ENCODE data around the gene ANO4. TPM values are rescaled to one million over a fixed set of nuclear protein-coding genes. Genes with fewer than 3 reads are reported as not detected.

Gene ANO4
- total RNA-seq, 1 donor from 2014 or later, result 5.7 TPM

GRCh38 chr12:100877776-100878175 lies 83.2 kb downstream of the ANO4 start:
- DNase-seq (ENCODE audit: low spot score in 2 of 2, unreplicated experiment in 2 of 2), result no peak
- Mint-ChIP-seq H3K4me3 (no peak overlapping the region), H3K4me1 (no peaks in the 10 kb centered on the region), H3K9me3 (peaks cover 12% of the 10 kb centered on the region), H3K27ac (no peak overlapping the region), H3K36me3 (no peaks in the 10 kb centered on the region), H3K27me3 (ENCODE audit: low read depth) (peaks cover 2% of the 10 kb centered on the region)
- TF ChIP-seq, protein P1, sequence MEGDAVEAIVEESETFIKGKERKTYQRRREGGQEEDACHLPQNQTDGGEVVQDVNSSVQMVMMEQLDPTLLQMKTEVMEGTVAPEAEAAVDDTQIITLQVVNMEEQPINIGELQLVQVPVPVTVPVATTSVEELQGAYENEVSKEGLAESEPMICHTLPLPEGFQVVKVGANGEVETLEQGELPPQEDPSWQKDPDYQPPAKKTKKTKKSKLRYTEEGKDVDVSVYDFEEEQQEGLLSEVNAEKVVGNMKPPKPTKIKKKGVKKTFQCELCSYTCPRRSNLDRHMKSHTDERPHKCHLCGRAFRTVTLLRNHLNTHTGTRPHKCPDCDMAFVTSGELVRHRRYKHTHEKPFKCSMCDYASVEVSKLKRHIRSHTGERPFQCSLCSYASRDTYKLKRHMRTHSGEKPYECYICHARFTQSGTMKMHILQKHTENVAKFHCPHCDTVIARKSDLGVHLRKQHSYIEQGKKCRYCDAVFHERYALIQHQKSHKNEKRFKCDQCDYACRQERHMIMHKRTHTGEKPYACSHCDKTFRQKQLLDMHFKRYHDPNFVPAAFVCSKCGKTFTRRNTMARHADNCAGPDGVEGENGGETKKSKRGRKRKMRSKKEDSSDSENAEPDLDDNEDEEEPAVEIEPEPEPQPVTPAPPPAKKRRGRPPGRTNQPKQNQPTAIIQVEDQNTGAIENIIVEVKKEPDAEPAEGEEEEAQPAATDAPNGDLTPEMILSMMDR (IDR thresholded peaks at IDR 0.05; ENCODE audit: unreplicated experiment), result peak; percentile 77

- Mint-ChIP-seq H3K9me3 (no peaks in the 10 kb centered on the region), H3K36me3 (no peaks in the 10 kb centered on the region), H3K27me3 (ENCODE audit: low read depth) (no peaks in the 10 kb centered on the region), H3K4me3 (no peak overlapping the region), H3K27ac (no peak overlapping the region), H3K4me1 (no peaks in the 10 kb centered on the region)
- no peak for DNase-seq (ENCODE audit: low spot score in 2 of 2, unreplicated experiment in 2 of 2)
- TF ChIP-seq, protein P1 (IDR thresholded peaks at IDR 0.05; ENCODE audit: unreplicated experiment), result no peak
Observed at GRCh38 chr12:100895192-100895591, 100.6 kb downstream of the ANO4 start.

- H3K27me3 Mint-ChIP-seq (ENCODE audit: low read depth), result no peaks in the 10 kb centered on the region
- TF ChIP-seq, protein P1 (IDR thresholded peaks at IDR 0.05; ENCODE audit: unreplicated experiment), result no peak
- H3K9me3 Mint-ChIP-seq, result no peaks in the 10 kb centered on the region
- H3K4me1 Mint-ChIP-seq, result no peaks in the 10 kb centered on the region
- no peak for DNase-seq (ENCODE audit: low spot score in 2 of 2, unreplicated experiment in 2 of 2)
- no peak overlapping the region for H3K4me3 Mint-ChIP-seq
- no peak overlapping the region for H3K27ac Mint-ChIP-seq
- no peaks in the 10 kb centered on the region for H3K36me3 Mint-ChIP-seq
Observed at GRCh38 chr12:100896192-100896591, 101.6 kb downstream of the ANO4 start.

GRCh38 chr12:100897240-100897639 lies 102.7 kb downstream of the ANO4 start:
- Mint-ChIP-seq H3K36me3 (no peaks in the 10 kb centered on the region), H3K9me3 (no peaks in the 10 kb centered on the region), H3K27ac (no peak overlapping the region), H3K4me1 (no peaks in the 10 kb centered on the region), H3K27me3 (ENCODE audit: low read depth) (no peaks in the 10 kb centered on the region), H3K4me3 (no peak overlapping the region)
- DNase-seq (ENCODE audit: low spot score in 2 of 2, unreplicated experiment in 2 of 2), result no peak
- TF ChIP-seq, protein P1 (IDR thresholded peaks at IDR 0.05; ENCODE audit: unreplicated experiment), result no peak

- Mint-ChIP-seq H3K27ac (no peak overlapping the region), H3K4me3 (no peak overlapping the region), H3K9me3 (no peaks in the 10 kb centered on the region), H3K27me3 (ENCODE audit: low read depth) (no peaks in the 10 kb centered on the region), H3K4me1 (no peaks in the 10 kb centered on the region), H3K36me3 (no peaks in the 10 kb centered on the region)
- TF ChIP-seq, protein P1 (IDR thresholded peaks at IDR 0.05; ENCODE audit: unreplicated experiment), result no peak
- no peak for DNase-seq (ENCODE audit: low spot score in 2 of 2, unreplicated experiment in 2 of 2)
Observed at GRCh38 chr12:100899301-100899700, 104.7 kb downstream of the ANO4 start.

- no peak overlapping the region for H3K27ac Mint-ChIP-seq
- no peaks in the 10 kb centered on the region for H3K4me1 Mint-ChIP-seq
- H3K36me3 Mint-ChIP-seq, result no peaks in the 10 kb centered on the region
- no peaks in the 10 kb centered on the region for H3K27me3 Mint-ChIP-seq (ENCODE audit: low read depth)
- TF ChIP-seq, protein P1 (IDR thresholded peaks at IDR 0.05; ENCODE audit: unreplicated experiment), result no peak
- H3K4me3 Mint-ChIP-seq, result no peak overlapping the region
- DNase-seq (ENCODE audit: low spot score in 2 of 2, unreplicated experiment in 2 of 2), result no peak
- no peaks in the 10 kb centered on the region for H3K9me3 Mint-ChIP-seq
Observed at GRCh38 chr12:100900808-100901207, 106.2 kb downstream of the ANO4 start.

Measured in mesothelial cell of epicardium (in vitro differentiated cells).